22Rv1 (cell line): ENCODE data around the gene MEF2A.

Experiments used
- H3K27ac ChIP-seq: fragments of 450-650 bp; 2 replicates; pipeline ENCODE4 v1.5.1; 2017
- ZFX ChIP-seq: fragments of 450-650 bp; IDR thresholded peaks from 2 replicates; pipeline ENCODE4 v1.6.1; 2017; ENCODE audit warnings: antibody characterized with exemption, borderline replicate concordance
- TF ChIP-seq, protein P1 (sequence below): fragments of 450-650 bp; IDR thresholded peaks from 2 replicates; pipeline ENCODE4 v1.5.1; 2017; ENCODE audit warnings: mild to moderate bottlenecking

MEF2A gene

GRCh38 chr15:99630607-99631131, 64.9 kb downstream of the MEF2A start:
- H3K27ac ChIP-seq, result no peak overlapping the region
- no peak for TF ChIP-seq ZFX
- TF ChIP-seq, protein P1, sequence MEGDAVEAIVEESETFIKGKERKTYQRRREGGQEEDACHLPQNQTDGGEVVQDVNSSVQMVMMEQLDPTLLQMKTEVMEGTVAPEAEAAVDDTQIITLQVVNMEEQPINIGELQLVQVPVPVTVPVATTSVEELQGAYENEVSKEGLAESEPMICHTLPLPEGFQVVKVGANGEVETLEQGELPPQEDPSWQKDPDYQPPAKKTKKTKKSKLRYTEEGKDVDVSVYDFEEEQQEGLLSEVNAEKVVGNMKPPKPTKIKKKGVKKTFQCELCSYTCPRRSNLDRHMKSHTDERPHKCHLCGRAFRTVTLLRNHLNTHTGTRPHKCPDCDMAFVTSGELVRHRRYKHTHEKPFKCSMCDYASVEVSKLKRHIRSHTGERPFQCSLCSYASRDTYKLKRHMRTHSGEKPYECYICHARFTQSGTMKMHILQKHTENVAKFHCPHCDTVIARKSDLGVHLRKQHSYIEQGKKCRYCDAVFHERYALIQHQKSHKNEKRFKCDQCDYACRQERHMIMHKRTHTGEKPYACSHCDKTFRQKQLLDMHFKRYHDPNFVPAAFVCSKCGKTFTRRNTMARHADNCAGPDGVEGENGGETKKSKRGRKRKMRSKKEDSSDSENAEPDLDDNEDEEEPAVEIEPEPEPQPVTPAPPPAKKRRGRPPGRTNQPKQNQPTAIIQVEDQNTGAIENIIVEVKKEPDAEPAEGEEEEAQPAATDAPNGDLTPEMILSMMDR, result no peak

GRCh38 chr15:99631255-99631654, 65.5 kb downstream of the MEF2A start:
- TF ChIP-seq, protein P1, result no peak
- no peak for TF ChIP-seq ZFX

DNA sequence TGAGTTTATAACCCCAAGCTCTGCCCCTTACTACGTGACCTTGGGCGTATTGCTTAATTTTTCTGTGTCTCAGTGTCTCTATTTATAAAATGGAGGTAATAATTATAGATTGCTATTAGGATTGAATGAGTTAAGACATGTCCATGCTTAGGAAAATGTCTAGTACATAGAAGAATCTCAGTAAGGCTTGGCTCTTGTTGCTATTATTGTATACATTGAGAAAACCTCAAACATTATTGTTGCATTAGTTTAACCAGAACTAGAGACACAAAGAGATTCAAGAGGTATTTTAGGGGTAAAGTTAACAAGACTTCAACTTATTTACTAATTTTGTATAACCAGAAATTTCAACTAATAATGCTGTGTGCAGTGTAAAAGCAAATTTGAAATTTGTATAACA, 66.7 kb downstream of the MEF2A start:
- TF ChIP-seq ZFX, result no peak
- TF ChIP-seq, protein P1, result no peak
- no peak overlapping the region for H3K27ac ChIP-seq

More at GRCh38 chr15:99631255-99631654, 65.5 kb downstream of the MEF2A start:
- H3K27ac ChIP-seq, result no peak overlapping the region

DNA sequence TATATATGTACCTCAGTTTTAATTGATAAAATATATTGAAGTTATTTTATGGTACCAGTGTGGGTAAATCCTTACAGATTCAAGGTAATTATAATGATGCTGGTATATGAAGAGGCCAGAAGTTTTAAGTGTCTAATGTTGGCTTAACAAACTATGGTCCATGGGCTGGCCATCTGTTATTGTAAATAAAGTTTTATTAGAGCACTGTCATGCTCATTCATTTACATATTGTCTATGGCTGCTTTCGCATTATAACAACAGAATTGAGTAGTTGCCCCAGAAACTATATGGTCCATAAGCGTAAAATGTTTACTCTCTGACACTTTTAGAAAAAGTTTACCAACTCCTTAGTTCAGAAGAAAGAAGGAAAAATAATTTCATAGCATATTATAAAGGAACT, 67.9 kb downstream of the MEF2A start:
- H3K27ac ChIP-seq, result no peak overlapping the region
- no peak for TF ChIP-seq ZFX
- TF ChIP-seq, protein P1, result no peak

GRCh38 chr15:99634576-99634975, 68.8 kb downstream of the MEF2A start:
- no peak overlapping the region for H3K27ac ChIP-seq
- TF ChIP-seq, protein P1, result no peak
- TF ChIP-seq ZFX, result no peak

GRCh38 chr15:99635145-99635544, 69.4 kb downstream of the MEF2A start:
- no peak overlapping the region for H3K27ac ChIP-seq
- no peak for TF ChIP-seq ZFX
- TF ChIP-seq, protein P1, result no peak

DNA sequence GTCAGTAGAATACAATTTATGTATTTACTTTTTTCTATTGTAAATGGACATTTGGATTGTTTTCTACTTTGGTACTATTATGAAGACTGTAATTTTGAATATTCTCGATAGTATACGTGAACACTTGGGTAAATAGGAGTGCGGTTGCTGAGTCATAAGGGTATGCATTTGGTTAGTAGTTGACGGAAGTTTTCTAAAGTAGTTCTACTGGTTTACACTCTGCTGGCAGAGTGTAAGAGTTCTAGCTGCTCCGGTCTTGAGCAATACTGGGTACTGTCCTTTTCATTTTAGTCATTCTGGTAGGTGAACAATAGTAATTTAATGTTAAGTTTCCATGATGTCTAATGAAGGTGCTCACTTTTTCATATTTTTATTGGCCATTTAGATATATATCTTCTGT, 70.0 kb downstream of the MEF2A start:
- TF ChIP-seq, protein P1, result no peak
- TF ChIP-seq ZFX, result no peak
- no peak overlapping the region for H3K27ac ChIP-seq
